Mesothelial cell of epicardium (in vitro differentiated cells): ENCODE data around the gene HKDC1. TPM values are rescaled to one million over a fixed set of nuclear protein-coding genes. Genes with fewer than 3 reads are reported as not detected.
"Not testable (repeated sequence)": the region's sequence is repeated elsewhere in the genome, so short reads cannot be mapped to it uniquely, and the experiment has no call there.

ENCODE experiments used
- DNase-seq, 2 experiments: peaks; one replicate each; pipeline ENCODE4 v3.0.0; 2021; ENCODE audit warnings: low spot score in 2 of 2; ENCODE audit not compliant: unreplicated experiment in 2 of 2
- H3K27ac Mint-ChIP-seq: 2 replicates; pipeline ENCODE4 v1.8.0; 2021; ENCODE audit warnings: mixed read lengths
- H3K27me3 Mint-ChIP-seq: 2 replicates; pipeline ENCODE4 v1.8.0; 2021; ENCODE audit warnings: low read depth, mixed read lengths
- H3K36me3 Mint-ChIP-seq: 2 replicates; pipeline ENCODE4 v1.8.0; 2021; ENCODE audit warnings: mixed read lengths
- H3K4me1 Mint-ChIP-seq: 2 replicates; pipeline ENCODE4 v1.8.0; 2021; ENCODE audit warnings: mixed read lengths
- H3K4me3 Mint-ChIP-seq: 2 replicates; pipeline ENCODE4 v1.8.0; 2021; ENCODE audit warnings: mild to moderate bottlenecking, moderate library complexity, mixed read lengths
- H3K9me3 Mint-ChIP-seq: 2 replicates; pipeline ENCODE4 v1.8.0; 2021; ENCODE audit warnings: mixed read lengths
- total RNA-seq: library from RNA; stranded (reverse); gene quantifications from 3 replicates; pipeline ENCODE4 v1.2.1, GENCODE V29; 2021
- TF ChIP-seq, protein P1 (sequence below): fragments of 200-600 bp; sonication (generic); IDR thresholded peaks from one replicate; pipeline ENCODE4 v1.5.0; 2021; ENCODE audit warnings: antibody characterized with exemption; ENCODE audit not compliant: unreplicated experiment

HKDC1 gene
- total RNA-seq, 1 donor from 2014 or later, result not detected

DNA sequence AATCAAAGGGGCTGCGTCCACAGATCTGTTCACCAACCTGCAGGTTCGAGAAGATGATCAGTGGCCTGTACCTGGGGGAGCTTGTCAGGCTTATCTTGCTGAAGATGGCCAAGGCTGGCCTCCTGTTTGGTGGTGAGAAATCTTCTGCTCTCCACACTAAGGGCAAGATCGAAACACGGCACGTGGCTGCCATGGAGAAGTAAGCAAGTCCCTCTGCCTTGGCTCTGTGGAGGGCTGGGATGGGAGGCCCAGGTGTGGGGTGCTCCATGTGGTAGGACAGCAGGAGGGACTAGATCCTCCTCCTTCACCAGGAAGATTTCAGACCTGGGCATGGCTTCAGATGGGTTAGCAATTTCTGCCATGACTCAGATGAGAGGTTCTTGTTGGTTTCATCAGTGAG, 25.9 kb downstream of the HKDC1 start:
- DNase-seq, result no peak
- H3K9me3 Mint-ChIP-seq, result no peaks in the 10 kb centered on the region
- H3K27me3 Mint-ChIP-seq, result no peaks in the 10 kb centered on the region
- H3K27ac Mint-ChIP-seq, result no peak overlapping the region
- peaks cover 2% of the 10 kb centered on the region for H3K4me1 Mint-ChIP-seq
- no peak overlapping the region for H3K4me3 Mint-ChIP-seq
- H3K36me3 Mint-ChIP-seq, result no peaks in the 10 kb centered on the region
- TF ChIP-seq, protein P1, sequence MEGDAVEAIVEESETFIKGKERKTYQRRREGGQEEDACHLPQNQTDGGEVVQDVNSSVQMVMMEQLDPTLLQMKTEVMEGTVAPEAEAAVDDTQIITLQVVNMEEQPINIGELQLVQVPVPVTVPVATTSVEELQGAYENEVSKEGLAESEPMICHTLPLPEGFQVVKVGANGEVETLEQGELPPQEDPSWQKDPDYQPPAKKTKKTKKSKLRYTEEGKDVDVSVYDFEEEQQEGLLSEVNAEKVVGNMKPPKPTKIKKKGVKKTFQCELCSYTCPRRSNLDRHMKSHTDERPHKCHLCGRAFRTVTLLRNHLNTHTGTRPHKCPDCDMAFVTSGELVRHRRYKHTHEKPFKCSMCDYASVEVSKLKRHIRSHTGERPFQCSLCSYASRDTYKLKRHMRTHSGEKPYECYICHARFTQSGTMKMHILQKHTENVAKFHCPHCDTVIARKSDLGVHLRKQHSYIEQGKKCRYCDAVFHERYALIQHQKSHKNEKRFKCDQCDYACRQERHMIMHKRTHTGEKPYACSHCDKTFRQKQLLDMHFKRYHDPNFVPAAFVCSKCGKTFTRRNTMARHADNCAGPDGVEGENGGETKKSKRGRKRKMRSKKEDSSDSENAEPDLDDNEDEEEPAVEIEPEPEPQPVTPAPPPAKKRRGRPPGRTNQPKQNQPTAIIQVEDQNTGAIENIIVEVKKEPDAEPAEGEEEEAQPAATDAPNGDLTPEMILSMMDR, result no peak

DNA sequence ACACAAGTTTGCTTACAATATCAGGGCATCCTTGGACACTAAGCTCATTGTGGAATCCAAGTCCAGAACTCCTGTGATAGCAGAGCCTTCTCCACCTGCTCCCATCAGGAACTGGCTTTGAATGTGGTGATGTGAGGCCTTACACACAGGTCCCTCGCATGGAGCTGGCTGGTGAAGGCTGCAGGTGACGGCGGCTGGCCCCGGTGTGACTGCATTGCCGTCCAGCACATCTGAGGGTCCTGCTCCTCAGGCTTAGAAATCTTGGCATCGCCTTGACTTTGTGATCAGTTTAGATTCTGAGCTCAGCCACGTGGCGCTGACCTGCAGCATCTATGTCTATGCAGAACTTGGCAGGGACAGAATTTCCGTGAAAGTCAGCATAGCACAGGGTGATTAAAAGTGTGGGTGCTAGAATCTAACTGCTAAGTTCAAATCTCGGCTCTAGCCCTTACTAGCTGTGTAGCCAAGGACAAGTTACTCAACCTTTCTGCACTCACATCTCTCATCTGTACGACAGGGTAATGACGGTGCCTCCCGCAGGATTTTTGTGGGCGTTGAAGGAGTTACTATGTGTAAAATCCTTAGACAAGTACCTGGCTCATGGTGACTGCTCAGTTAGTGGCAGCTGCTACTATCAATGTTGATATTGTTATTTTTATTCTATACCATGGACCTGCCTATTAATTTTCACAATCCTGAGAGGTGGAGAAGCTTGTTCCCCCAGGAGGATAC, 26.6 kb downstream of the HKDC1 start:
- Mint-ChIP-seq H3K36me3 (no peaks in the 10 kb centered on the region), H3K4me3 (no peak overlapping the region), H3K9me3 (no peaks in the 10 kb centered on the region), H3K27ac (no peak overlapping the region), H3K4me1 (peaks cover 2% of the 10 kb centered on the region), H3K27me3 (no peaks in the 10 kb centered on the region)
- TF ChIP-seq, protein P1, result no peak
- DNase-seq, result no peak

DNA sequence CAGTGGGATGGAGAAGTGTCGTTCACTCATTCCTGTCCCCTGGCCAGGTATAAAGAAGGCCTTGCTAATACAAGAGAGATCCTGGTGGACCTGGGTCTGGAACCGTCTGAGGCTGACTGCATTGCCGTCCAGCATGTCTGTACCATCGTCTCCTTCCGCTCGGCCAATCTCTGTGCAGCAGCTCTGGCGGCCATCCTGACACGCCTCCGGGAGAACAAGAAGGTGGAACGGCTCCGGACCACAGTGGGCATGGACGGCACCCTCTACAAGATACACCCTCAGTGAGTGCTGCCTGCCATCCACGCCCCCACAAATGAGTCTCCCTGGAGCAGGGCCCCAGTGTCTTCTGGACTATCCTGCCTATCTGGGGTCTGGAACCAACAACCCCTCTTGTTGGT, 27.2 kb downstream of the HKDC1 start:
- Mint-ChIP-seq H3K4me1 (peaks cover 2% of the 10 kb centered on the region), H3K4me3 (no peak overlapping the region)
- TF ChIP-seq, protein P1, result no peak

DNA sequence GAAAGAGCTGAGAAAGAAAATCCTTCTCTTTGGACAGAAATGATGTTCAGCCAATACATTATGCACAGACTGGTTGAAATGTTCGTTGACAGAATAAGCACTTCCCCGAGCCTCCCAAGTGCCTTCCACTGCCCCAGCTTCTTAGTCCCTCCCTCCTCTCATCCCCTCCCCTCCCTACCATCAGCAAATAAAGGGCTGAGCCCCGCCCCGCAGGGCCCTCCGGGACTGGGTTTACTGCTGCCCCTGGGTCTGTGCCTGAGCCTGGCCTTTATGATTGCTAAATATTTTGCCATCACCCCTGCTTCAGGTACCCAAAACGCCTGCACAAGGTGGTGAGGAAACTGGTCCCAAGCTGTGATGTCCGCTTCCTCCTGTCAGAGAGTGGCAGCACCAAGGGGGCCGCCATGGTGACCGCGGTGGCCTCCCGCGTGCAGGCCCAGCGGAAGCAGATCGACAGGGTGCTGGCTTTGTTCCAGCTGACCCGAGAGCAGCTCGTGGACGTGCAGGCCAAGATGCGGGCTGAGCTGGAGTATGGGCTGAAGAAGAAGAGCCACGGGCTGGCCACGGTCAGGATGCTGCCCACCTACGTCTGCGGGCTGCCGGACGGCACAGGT, 28.1 kb downstream of the HKDC1 start:
- no peak overlapping the region for H3K4me3 Mint-ChIP-seq
- H3K27me3 Mint-ChIP-seq, result no peaks in the 10 kb centered on the region
- H3K4me1 Mint-ChIP-seq, result no peaks in the 10 kb centered on the region
- H3K9me3 Mint-ChIP-seq, result no peaks in the 10 kb centered on the region
- TF ChIP-seq, protein P1, result no peak
- no peak overlapping the region for H3K27ac Mint-ChIP-seq
- H3K36me3 Mint-ChIP-seq, result no peaks in the 10 kb centered on the region
- no peak for DNase-seq

More for the DNA sequence above, 27.2 kb downstream of the HKDC1 start:
- no peak overlapping the region for H3K27ac Mint-ChIP-seq
- no peaks in the 10 kb centered on the region for H3K36me3 Mint-ChIP-seq
- DNase-seq, result no peak
- no peaks in the 10 kb centered on the region for H3K27me3 Mint-ChIP-seq
- no peaks in the 10 kb centered on the region for H3K9me3 Mint-ChIP-seq

DNA sequence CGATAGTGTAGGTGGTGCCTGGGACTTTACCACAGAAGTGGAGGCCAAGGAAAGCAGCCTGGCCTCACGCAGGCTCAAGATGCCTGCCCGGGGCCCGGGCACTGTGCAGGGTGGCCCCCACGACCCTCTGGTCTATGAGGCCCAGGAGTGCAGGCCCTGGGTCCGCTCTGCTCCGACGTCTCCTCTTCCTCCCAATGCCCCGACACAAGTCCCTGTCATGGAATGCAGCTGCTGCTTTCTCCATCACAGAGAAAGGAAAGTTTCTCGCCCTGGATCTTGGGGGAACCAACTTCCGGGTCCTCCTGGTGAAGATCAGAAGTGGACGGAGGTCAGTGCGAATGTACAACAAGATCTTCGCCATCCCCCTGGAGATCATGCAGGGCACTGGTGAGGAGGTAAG, 29.9 kb downstream of the HKDC1 start:
- H3K27me3 Mint-ChIP-seq, result no peaks in the 10 kb centered on the region
- H3K36me3 Mint-ChIP-seq, result no peaks in the 10 kb centered on the region
- no peaks in the 10 kb centered on the region for H3K9me3 Mint-ChIP-seq
- no peak for DNase-seq
- H3K4me3 Mint-ChIP-seq, result no peak overlapping the region
- no peak overlapping the region for H3K27ac Mint-ChIP-seq
- TF ChIP-seq, protein P1, result no peak
- peaks cover 2% of the 10 kb centered on the region for H3K4me1 Mint-ChIP-seq

DNA sequence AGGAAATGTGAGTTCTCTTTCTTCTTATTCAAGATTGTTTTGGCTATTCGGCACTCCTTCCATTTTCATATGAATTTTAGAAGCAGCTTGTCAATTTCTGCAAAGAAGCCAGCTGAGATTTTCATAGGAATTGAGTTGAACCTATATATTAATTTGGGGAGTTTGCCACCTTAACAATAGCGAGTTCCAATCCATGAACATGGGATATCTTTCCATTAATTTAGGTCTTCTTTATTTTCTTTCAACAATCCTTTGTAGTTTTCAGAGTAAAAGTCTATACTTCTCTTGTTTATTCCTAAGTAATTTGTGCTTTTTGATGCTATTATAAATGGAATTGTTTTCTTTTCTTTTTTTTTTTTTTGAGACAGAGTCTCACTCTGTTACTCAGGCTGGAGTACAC, 31.3 kb downstream of the HKDC1 start:
- not testable (repeated sequence) for H3K36me3 Mint-ChIP-seq, H3K27me3 Mint-ChIP-seq, DNase-seq, H3K4me3 Mint-ChIP-seq, H3K4me1 Mint-ChIP-seq, H3K9me3 Mint-ChIP-seq, H3K27ac Mint-ChIP-seq
